MCF 10A (cell line): ENCODE data around the gene KIAA0513. TPM values are rescaled to one million over a fixed set of nuclear protein-coding genes. Genes with fewer than 3 reads are reported as not detected.
A peak's percentile ranks its signal among the peaks of the same experiment; 100 is the strongest.

Experiments used
- BruUV-seq: library from RNA; stranded (reverse); fragments of 400-500 nt; replicated peaks from 2 replicates; lab custom pipeline; 2021; lab: Mats Ljungman, UMichigan
- CTCF ChIA-PET: fragments of 300-600 bp; sonication (Branson Sonifier 250); formaldehyde crosslinking; extraction: SDS; loops from one replicate; lab custom pipeline; 2021; ENCODE audit warnings: antibody characterized with exemption, inconsistent platforms; lab: Yijun Ruan, JAX
- POLR2A ChIA-PET: fragments of 300-600, 350-650 bp; sonication (Branson Sonifier 250); formaldehyde crosslinking; extraction: SDS; loops from one replicate; lab custom pipeline; 2020; ENCODE audit warnings: antibody characterized with exemption, inconsistent platforms; lab: Yijun Ruan, JAX
- DNase-seq: peaks from one replicate; pipeline ENCODE4 v3.0.0-alpha.2; 2018; ENCODE audit not compliant: unreplicated experiment
- H3K27ac Mint-ChIP-seq: one replicate; pipeline ENCODE4 v1.8.0; 2022; ENCODE audit warnings: mild to moderate bottlenecking, low read depth, mixed read lengths; ENCODE audit not compliant: unreplicated experiment
- H3K27me3 Mint-ChIP-seq: one replicate; pipeline ENCODE4 v1.8.0; 2022; ENCODE audit warnings: mixed read lengths; ENCODE audit not compliant: insufficient read depth, unreplicated experiment
- H3K36me3 Mint-ChIP-seq: one replicate; pipeline ENCODE4 v1.8.0; 2022; ENCODE audit warnings: mild to moderate bottlenecking, moderate library complexity, mixed read lengths; ENCODE audit not compliant: insufficient read depth, unreplicated experiment
- H3K4me1 Mint-ChIP-seq: one replicate; pipeline ENCODE4 v1.8.0; 2022; ENCODE audit warnings: mixed read lengths; ENCODE audit not compliant: insufficient read depth, unreplicated experiment
- H3K4me3 Mint-ChIP-seq: one replicate; pipeline ENCODE4 v1.8.0; 2022; ENCODE audit warnings: mild to moderate bottlenecking, moderate library complexity, mixed read lengths; ENCODE audit not compliant: unreplicated experiment
- H3K9me3 Mint-ChIP-seq: one replicate; pipeline ENCODE4 v1.8.0; 2022; ENCODE audit warnings: mixed read lengths; ENCODE audit not compliant: unreplicated experiment
- CTCF ChIP-seq: fragments of 200-600 bp; IDR thresholded peaks from one replicate; pipeline ENCODE4 v1.8.0; 2022; ENCODE audit warnings: antibody characterized with exemption, mild to moderate bottlenecking; ENCODE audit not compliant: unreplicated experiment
- intact Hi-C: fragments of 100-400 bp; cut with micrococcal nuclease; formaldehyde crosslinking; loops from 2 replicates; pipeline ENCODE4 v1.14.1; 2022
- total RNA-seq: library from RNA; stranded (reverse); gene quantifications from 2 replicates; pipeline ENCODE4 v1.2.3, GENCODE V29; 2022

Gene KIAA0513
- total RNA-seq, 1 experiment from 2014 or later: 4.2 TPM

- Mint-ChIP-seq H3K4me3 (no peak overlapping the region), H3K27ac (peak overlapping the region; percentile 8), H3K27me3 (no peaks in the 10 kb centered on the region), H3K36me3 (peaks cover 12% of the 10 kb centered on the region), H3K4me1 (no peaks in the 10 kb centered on the region), H3K9me3 (no peaks in the 10 kb centered on the region)
- DNase-seq: no peak
- TF ChIP-seq CTCF: no peak
- ChIA-PET CTCF (interaction anchor here (0.7 kb wide), 1 partner anchor 65 kb away, joined by 3 read pairs; no protein-coding TSS in a partner anchor), POLR2A (no interaction called here)
- intact Hi-C loops: no loop called here
- BruUV-seq: no TSS peak
Observed at GRCh38 chr16:85078226-85078625, 50.6 kb downstream of the KIAA0513 start.

GRCh38 chr16:85078952-85079351 is 51.4 kb downstream of the KIAA0513 start:
- BruUV-seq: no TSS peak
- Mint-ChIP-seq H3K27me3 (no peaks in the 10 kb centered on the region), H3K4me1 (no peaks in the 10 kb centered on the region), H3K27ac (no peak overlapping the region), H3K9me3 (no peaks in the 10 kb centered on the region), H3K4me3 (no peak overlapping the region), H3K36me3 (peaks cover 12% of the 10 kb centered on the region)
- CTCF ChIA-PET: no interaction called here
- POLR2A ChIA-PET: interaction anchor here (1.5 kb wide), 1 partner anchor 68 kb away, joined by 6 read pairs; no protein-coding TSS in a partner anchor
- no peak for TF ChIP-seq CTCF
- intact Hi-C loops: no loop called here
- no peak for DNase-seq

GRCh38 chr16:85079785-85080570 is 52.4 kb downstream of the KIAA0513 start:
- no peak for TF ChIP-seq CTCF
- Mint-ChIP-seq H3K9me3 (no peaks in the 10 kb centered on the region), H3K4me3 (no peak overlapping the region), H3K27ac (no peak overlapping the region), H3K4me1 (no peaks in the 10 kb centered on the region), H3K36me3 (peaks cover 12% of the 10 kb centered on the region), H3K27me3 (no peaks in the 10 kb centered on the region)
- ChIA-PET POLR2A (interaction anchor here (0.6 to 1.5 kb wide), 2 partner anchors 69 to 426 kb away, joined by 3 to 6 read pairs; no protein-coding TSS in a partner anchor), CTCF (no interaction called here)
- BruUV-seq: no TSS peak
- intact Hi-C loops: loop anchor here (10.0 kb wide), 1 partner anchor 325 kb away; no protein-coding TSS in a partner anchor
- no peak for DNase-seq

- CTCF ChIA-PET: no interaction called here
- TF ChIP-seq CTCF: no peak
- Mint-ChIP-seq H3K4me3 (no peak overlapping the region), H3K4me1 (no peaks in the 10 kb centered on the region), H3K9me3 (no peaks in the 10 kb centered on the region), H3K27ac (no peak overlapping the region), H3K27me3 (no peaks in the 10 kb centered on the region), H3K36me3 (peaks cover 12% of the 10 kb centered on the region)
- no TSS peak for BruUV-seq
- DNase-seq: no peak
- intact Hi-C loops: loop anchor here (10.0 kb wide), 1 partner anchor 326 kb away; no protein-coding TSS in a partner anchor
- POLR2A ChIA-PET: no interaction called here
Observed at GRCh38 chr16:85081038-85081437, 53.4 kb downstream of the KIAA0513 start.
